ENCODE measurements around the gene WNT3A.

The WNT3A gene

GRCh38 chr1:228105996-228106799 is 99.4 kb downstream of the WNT3A start:
- TF ChIP-seq TAF1 (IDR thresholded peaks at IDR 0.05; ENCODE audit: low read depth, low read length), result no peak
- TF ChIP-seq PAX5 (IDR thresholded peaks at IDR 0.05; ENCODE audit: insufficient read depth, low read length, severe bottlenecking), result no peak
- no peak for TF ChIP-seq POLR2AphosphoS5 (IDR thresholded peaks at IDR 0.05; ENCODE audit: low read depth, low read length)
- TF ChIP-seq POU2F2 (IDR thresholded peaks at IDR 0.05; ENCODE audit: low read depth, low read length), result no peak
- no peak for TF ChIP-seq SPI1 (IDR thresholded peaks at IDR 0.05; ENCODE audit: low read depth, low read length)
- no peak for TF ChIP-seq POLR2A (IDR thresholded peaks at IDR 0.05; ENCODE audit: low read depth, low read length)
- DNase-seq (ENCODE audit: insufficient read length, low spot score) (no peak), FAIRE-seq (no peak)

GRCh38 chr1:228106800-228107054 is 99.9 kb downstream of the WNT3A start:
- DNase-seq (ENCODE audit: insufficient read length, low spot score), result no peak
- FAIRE-seq, result no peak
- TF ChIP-seq POU2F2 (IDR thresholded peaks at IDR 0.05; ENCODE audit: low read depth, low read length) (no peak), POLR2AphosphoS5 (IDR thresholded peaks at IDR 0.05; ENCODE audit: low read depth, low read length) (no peak), PAX5 (IDR thresholded peaks at IDR 0.05; ENCODE audit: insufficient read depth, low read length, severe bottlenecking) (no peak), TAF1 (IDR thresholded peaks at IDR 0.05; ENCODE audit: low read depth, low read length) (no peak), SPI1 (IDR thresholded peaks at IDR 0.05; ENCODE audit: low read depth, low read length) (no peak), POLR2A (IDR thresholded peaks at IDR 0.05; ENCODE audit: low read depth, low read length) (no peak)

- DNase-seq (ENCODE audit: insufficient read length, low spot score), result no peak
- FAIRE-seq, result no peak
- TF ChIP-seq POLR2A (IDR thresholded peaks at IDR 0.05; ENCODE audit: low read depth, low read length), result no peak
- TF ChIP-seq POU2F2 (IDR thresholded peaks at IDR 0.05; ENCODE audit: low read depth, low read length), result no peak
- TF ChIP-seq TAF1 (IDR thresholded peaks at IDR 0.05; ENCODE audit: low read depth, low read length), result no peak
- TF ChIP-seq SPI1 (IDR thresholded peaks at IDR 0.05; ENCODE audit: low read depth, low read length), result no peak
- no peak for TF ChIP-seq POLR2AphosphoS5 (IDR thresholded peaks at IDR 0.05; ENCODE audit: low read depth, low read length)
- no peak for TF ChIP-seq PAX5 (IDR thresholded peaks at IDR 0.05; ENCODE audit: insufficient read depth, low read length, severe bottlenecking)
Measured at GRCh38 chr1:228107636-228108035, 100.8 kb downstream of the WNT3A start.

GRCh38 chr1:228108055-228108690 is 101.4 kb downstream of the WNT3A start:
- FAIRE-seq (no peak), DNase-seq (ENCODE audit: insufficient read length, low spot score) (no peak)
- TF ChIP-seq TAF1 (IDR thresholded peaks at IDR 0.05; ENCODE audit: low read depth, low read length) (no peak), POLR2AphosphoS5 (IDR thresholded peaks at IDR 0.05; ENCODE audit: low read depth, low read length) (no peak), PAX5 (IDR thresholded peaks at IDR 0.05; ENCODE audit: insufficient read depth, low read length, severe bottlenecking) (no peak)

DNA sequence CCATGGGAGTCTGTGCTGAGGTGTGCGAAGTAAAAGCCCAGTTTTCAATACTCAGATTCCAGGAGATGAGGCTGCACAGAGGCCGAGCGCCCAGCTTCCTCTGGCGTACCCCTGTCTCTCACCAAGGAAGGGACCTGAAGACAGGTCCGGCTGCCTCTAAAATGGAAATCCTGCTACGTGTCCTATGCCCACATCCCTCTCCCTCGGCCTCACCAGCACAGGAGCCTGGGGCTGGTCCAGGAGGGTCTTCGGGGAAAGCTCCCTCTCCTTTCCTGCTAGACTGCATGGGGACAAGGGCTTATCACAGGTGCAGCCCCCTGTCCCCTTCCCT is 101.9 kb downstream of the WNT3A start:
- TF ChIP-seq TAF1 (IDR thresholded peaks at IDR 0.05; ENCODE audit: low read depth, low read length) (no peak), SPI1 (IDR thresholded peaks at IDR 0.05; ENCODE audit: low read depth, low read length) (no peak), PAX5 (IDR thresholded peaks at IDR 0.05; ENCODE audit: insufficient read depth, low read length, severe bottlenecking) (no peak), POU2F2 (IDR thresholded peaks at IDR 0.05; ENCODE audit: low read depth, low read length) (no peak), POLR2A (IDR thresholded peaks at IDR 0.05; ENCODE audit: low read depth, low read length) (no peak)
- FAIRE-seq, result no peak
- no peak for DNase-seq (ENCODE audit: insufficient read length, low spot score)

DNA sequence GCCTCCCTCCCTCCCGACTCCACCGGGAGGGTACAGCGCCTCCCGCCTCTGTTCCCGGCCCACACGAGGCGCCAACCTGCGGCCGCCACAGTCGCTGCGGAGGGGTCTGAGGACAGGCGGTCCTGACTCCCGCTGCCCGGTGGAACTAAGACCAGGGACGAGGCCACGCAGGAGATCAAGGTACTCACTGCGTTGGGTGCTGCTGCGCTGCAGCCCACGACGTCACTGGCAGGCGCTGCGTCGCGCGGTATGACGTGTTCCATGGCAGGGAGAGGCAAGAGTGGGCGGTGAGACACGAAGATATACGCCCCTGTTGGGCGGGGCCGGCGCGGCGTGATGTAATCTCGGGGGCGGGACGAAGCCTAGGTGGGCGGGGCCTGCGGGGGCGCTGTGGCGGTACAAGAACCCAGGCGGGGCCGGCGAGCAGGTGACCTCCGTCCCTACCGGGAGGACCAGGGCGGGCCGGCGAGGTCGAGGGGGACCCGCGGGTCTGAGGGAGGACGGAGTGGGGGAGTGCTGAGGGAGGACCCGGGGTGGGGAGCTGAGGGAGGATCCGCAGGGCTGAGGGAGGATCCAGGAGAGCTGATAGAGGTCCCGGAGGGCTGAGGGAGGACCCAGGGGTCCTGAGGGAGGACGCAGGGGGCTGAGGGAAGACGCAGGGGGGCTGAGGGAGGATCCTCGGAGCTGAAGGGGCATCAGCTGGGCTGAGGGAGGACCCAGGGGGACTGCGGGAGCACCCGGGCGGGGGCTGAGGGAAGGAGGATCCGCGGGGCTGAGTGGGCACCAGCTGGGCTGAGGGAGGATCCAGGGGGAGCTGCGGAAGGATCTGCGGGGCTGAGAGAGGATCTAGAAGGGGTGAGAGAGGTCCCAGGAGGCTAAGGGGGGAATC is 102.5 kb downstream of the WNT3A start, which contains the start of gene MRPL55:
Gene MRPL55 (minus strand): TSS at position 227 of the 889 bp plus-strand sequence. CDS start 1,039 bp downstream, outside the sequence.
- DNase-seq (ENCODE audit: insufficient read length, low spot score) (peak; percentile 91), FAIRE-seq (peak; percentile 100)
- peak; percentile 70; the same call in 1 of the 2 replicates for TF ChIP-seq TAF1 (IDR thresholded peaks at IDR 0.05; ENCODE audit: low read depth, low read length)
- TF ChIP-seq POU2F2 (IDR thresholded peaks at IDR 0.05; ENCODE audit: low read depth, low read length), result no peak; the same call in none of the 2 replicates
- peak; percentile 85 for TF ChIP-seq POLR2A (IDR thresholded peaks at IDR 0.05; ENCODE audit: low read depth, low read length)
- TF ChIP-seq POLR2AphosphoS5 (IDR thresholded peaks at IDR 0.05; ENCODE audit: low read depth, low read length), result peak; percentile 87
- TF ChIP-seq PAX5 (IDR thresholded peaks at IDR 0.05; ENCODE audit: insufficient read depth, low read length, severe bottlenecking), result no peak

DNA sequence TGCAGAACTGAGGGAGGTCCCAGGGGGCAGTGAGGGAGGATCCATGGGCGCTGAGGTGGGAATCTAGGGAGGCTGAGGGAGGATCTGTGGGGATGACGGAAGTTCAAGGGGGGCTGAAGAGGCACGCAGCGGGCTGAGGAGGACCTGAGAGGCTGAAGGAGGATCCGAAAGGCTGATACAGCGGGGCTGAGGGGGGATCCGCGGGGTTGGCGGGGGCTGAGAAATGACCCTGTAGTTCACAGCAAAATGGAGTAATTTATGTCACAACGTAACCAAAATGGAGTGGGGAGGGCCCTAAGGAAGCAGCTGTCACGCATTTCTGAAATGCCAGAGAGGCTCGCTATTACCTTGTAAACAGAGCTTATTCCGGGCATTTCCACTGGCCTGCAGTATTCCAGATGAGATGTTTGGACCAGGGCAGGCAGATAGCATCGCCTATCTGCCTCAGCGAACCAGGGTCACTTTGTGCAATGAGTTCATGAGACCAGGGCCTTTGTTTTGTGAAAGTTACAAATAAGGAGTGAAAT is 103.2 kb downstream of the WNT3A start:
- TF ChIP-seq POU2F2 (IDR thresholded peaks at IDR 0.05; ENCODE audit: low read depth, low read length) (0 out of 2 replicates have a peak, but pooled peaks have one; percentile 8), TAF1 (IDR thresholded peaks at IDR 0.05; ENCODE audit: low read depth, low read length) (no peak)
- no peak for DNase-seq (ENCODE audit: insufficient read length, low spot score)
- peak; percentile 45 for FAIRE-seq

- no peak for TF ChIP-seq POLR2A (IDR thresholded peaks at IDR 0.05; ENCODE audit: low read depth, low read length)
- TF ChIP-seq POU2F2 (IDR thresholded peaks at IDR 0.05; ENCODE audit: low read depth, low read length), result no peak
- TF ChIP-seq SPI1 (IDR thresholded peaks at IDR 0.05; ENCODE audit: low read depth, low read length), result no peak
- no peak for TF ChIP-seq POLR2AphosphoS5 (IDR thresholded peaks at IDR 0.05; ENCODE audit: low read depth, low read length)
- no peak for TF ChIP-seq PAX5 (IDR thresholded peaks at IDR 0.05; ENCODE audit: insufficient read depth, low read length, severe bottlenecking)
- no peak for TF ChIP-seq TAF1 (IDR thresholded peaks at IDR 0.05; ENCODE audit: low read depth, low read length)
- FAIRE-seq (no peak), DNase-seq (ENCODE audit: insufficient read length, low spot score) (no peak)
Measured at GRCh38 chr1:228110556-228110955, 103.8 kb downstream of the WNT3A start.

Measured in GM12891 (cell line).